ENCODE results near the gene CRIM1. TPM values are rescaled to one million over a fixed set of nuclear protein-coding genes. Genes with fewer than 3 reads are reported as not detected.

Gene CRIM1
- total RNA-seq, 4 donors from 2014 or later = 71.7 to 132 (median 118) TPM

- no peak for DNase-seq (ENCODE audit: low spot score in 2 of 2)
- 91 to 92% methylated on average over 2 of the region's 2 CpGs for WGBS, 2 donors
- H3K4me3 ChIP-seq (ENCODE audit: low read depth, poor library complexity, severe bottlenecking) = no peak overlapping the region
- intact Hi-C loops (cut with DNase I; ENCODE audit: low total_unique reads) = no loop called here
- TF ChIP-seq, protein P1, sequence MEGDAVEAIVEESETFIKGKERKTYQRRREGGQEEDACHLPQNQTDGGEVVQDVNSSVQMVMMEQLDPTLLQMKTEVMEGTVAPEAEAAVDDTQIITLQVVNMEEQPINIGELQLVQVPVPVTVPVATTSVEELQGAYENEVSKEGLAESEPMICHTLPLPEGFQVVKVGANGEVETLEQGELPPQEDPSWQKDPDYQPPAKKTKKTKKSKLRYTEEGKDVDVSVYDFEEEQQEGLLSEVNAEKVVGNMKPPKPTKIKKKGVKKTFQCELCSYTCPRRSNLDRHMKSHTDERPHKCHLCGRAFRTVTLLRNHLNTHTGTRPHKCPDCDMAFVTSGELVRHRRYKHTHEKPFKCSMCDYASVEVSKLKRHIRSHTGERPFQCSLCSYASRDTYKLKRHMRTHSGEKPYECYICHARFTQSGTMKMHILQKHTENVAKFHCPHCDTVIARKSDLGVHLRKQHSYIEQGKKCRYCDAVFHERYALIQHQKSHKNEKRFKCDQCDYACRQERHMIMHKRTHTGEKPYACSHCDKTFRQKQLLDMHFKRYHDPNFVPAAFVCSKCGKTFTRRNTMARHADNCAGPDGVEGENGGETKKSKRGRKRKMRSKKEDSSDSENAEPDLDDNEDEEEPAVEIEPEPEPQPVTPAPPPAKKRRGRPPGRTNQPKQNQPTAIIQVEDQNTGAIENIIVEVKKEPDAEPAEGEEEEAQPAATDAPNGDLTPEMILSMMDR (IDR thresholded peaks at IDR 0.05) = no peak
- TF ChIP-seq POLR2A (IDR thresholded peaks at IDR 0.05) = no peak
Measured at GRCh38 chr2:36480636-36481035, 125.1 kb downstream of the CRIM1 start.

- TF ChIP-seq, protein P1 (IDR thresholded peaks at IDR 0.05) = no peak
- no peak for TF ChIP-seq POLR2A (IDR thresholded peaks at IDR 0.05)
- intact Hi-C loops (cut with DNase I; ENCODE audit: low total_unique reads) = no loop called here
- no peak overlapping the region for H3K4me3 ChIP-seq (ENCODE audit: low read depth, poor library complexity, severe bottlenecking)
- WGBS, 2 donors = 89 to 93% methylated on average over 5 of the region's 5 CpGs
- no peak for DNase-seq (ENCODE audit: low spot score in 2 of 2)
Measured at GRCh38 chr2:36481709-36482108, 126.1 kb downstream of the CRIM1 start.

DNA sequence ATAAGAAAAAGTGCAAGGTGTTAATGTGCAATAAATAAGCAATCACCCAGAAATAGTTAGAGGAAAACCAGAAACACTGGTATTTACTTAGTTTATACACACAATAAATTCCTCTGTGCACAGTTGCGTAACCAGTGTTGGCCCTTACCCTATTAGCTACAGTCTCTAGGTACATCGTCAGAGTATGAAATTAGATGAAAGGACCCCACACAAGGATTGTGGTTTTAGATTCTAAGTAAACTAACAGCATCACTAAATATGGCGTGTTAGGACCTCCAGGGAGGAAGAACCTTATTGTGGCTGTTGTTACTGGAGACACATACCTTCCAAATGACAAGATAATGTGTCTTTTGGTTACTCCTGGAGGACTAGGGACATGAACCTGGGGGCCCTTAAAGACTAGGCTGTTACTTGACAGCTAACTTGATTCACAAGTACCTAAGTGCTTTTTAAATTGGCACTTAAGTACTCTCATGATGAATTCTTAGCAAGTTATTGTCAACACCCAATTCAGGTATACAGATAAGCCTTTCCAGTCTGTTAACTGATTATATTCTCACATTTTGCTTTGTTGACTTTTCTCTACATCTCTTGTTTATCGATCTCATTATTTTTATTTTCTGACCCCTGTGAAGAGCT, 127.1 kb downstream of the CRIM1 start:
- no peak for DNase-seq (ENCODE audit: low spot score in 2 of 2)
- 93% methylated on average over 4 of the region's 4 CpGs for WGBS, 2 donors
- intact Hi-C loops (cut with DNase I; ENCODE audit: low total_unique reads) = no loop called here
- TF ChIP-seq, protein P1 (IDR thresholded peaks at IDR 0.05) = no peak
- TF ChIP-seq POLR2A (IDR thresholded peaks at IDR 0.05) = no peak
- no peak overlapping the region for H3K4me3 ChIP-seq (ENCODE audit: low read depth, poor library complexity, severe bottlenecking)

DNA sequence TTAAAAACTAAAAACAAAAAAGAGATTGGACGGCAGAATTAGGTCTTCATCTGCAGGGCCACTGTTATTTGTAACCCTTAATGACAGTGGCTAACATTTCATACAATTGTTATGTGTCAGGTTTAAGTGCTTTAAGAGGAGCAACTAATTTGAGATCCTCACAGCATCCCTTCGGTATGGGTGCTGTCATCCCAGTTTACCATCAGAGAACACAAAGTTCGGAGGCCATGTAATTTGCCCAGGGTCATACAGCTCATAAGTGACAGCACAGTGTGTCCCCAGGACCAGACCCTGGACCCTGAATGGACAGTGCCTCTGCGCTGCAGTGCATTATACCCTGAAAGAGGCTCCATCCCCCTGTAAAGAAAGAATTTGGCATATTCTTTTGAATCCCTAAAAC, 127.7 kb downstream of the CRIM1 start:
- intact Hi-C loops (cut with DNase I; ENCODE audit: low total_unique reads) = no loop called here
- TF ChIP-seq POLR2A (IDR thresholded peaks at IDR 0.05) = no peak
- TF ChIP-seq, protein P1 (IDR thresholded peaks at IDR 0.05) = no peak
- DNase-seq (ENCODE audit: low spot score in 2 of 2) = no peak
- WGBS, 2 donors = 95 to 99% methylated on average over 4 of the region's 4 CpGs
- no peak overlapping the region for H3K4me3 ChIP-seq (ENCODE audit: low read depth, poor library complexity, severe bottlenecking)

DNA sequence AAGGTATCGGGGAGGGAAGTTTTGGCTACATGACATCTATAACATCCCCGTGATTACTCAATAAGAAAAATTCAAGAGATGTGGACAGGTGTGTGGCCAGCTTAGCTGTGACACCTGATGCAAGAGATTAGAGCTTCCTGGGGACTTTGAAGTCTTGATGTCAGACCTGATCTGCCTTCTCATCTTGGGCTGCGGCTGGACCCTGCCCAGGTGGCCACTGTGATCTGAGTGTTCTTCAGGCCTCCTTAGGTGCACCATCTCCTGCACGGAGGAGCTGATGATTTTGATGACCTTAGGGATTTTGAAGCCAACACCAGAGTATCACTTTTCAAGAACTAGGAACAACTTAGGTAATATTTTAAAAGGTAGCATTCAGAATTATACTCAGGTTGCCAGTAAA, 128.9 kb downstream of the CRIM1 start:
- no peak overlapping the region for H3K4me3 ChIP-seq (ENCODE audit: low read depth, poor library complexity, severe bottlenecking)
- DNase-seq (ENCODE audit: low spot score in 2 of 2) = no peak
- no peak for TF ChIP-seq POLR2A (IDR thresholded peaks at IDR 0.05)
- TF ChIP-seq, protein P1 (IDR thresholded peaks at IDR 0.05) = no peak
- 89 to 96% methylated on average over 4 of the region's 4 CpGs for WGBS, 2 donors
- intact Hi-C loops (cut with DNase I; ENCODE audit: low total_unique reads) = no loop called here

- no peak for DNase-seq (ENCODE audit: low spot score in 2 of 2)
- intact Hi-C loops (cut with DNase I; ENCODE audit: low total_unique reads) = no loop called here
- TF ChIP-seq, protein P1 (IDR thresholded peaks at IDR 0.05) = no peak
- TF ChIP-seq POLR2A (IDR thresholded peaks at IDR 0.05) = no peak
- no peak overlapping the region for H3K4me3 ChIP-seq (ENCODE audit: low read depth, poor library complexity, severe bottlenecking)
- 14 to 20% methylated on average over 4 of the region's 4 CpGs for WGBS, 2 donors
Measured at GRCh38 chr2:36485521-36485920, 129.9 kb downstream of the CRIM1 start.

Measured in lower leg skin (tissue), 4 donors.